Endothelial cell of umbilical vein (primary cell): ENCODE measurements around the gene CD320.

Experiments
- EZH2 ChIP-seq: IDR thresholded peaks from 2 replicates; pipeline ENCODE4 v1.6.1; 2012; ENCODE audit warnings: borderline replicate concordance, low read depth, mild to moderate bottlenecking, moderate library complexity, low read length, inconsistent platforms; ENCODE audit not compliant: severe bottlenecking
- JUN ChIP-seq: IDR thresholded peaks from 2 replicates; pipeline ENCODE4 v1.6.1; 2011; ENCODE audit warnings: borderline replicate concordance, low read depth; ENCODE audit not compliant: insufficient read length, insufficient read depth
- TF ChIP-seq, protein P1 (sequence below), 2 donors: IDR thresholded peaks; 1 replicate in 1 of 2; 2 replicates in 1 of 2; pipeline ENCODE4 v1.5.1; 2011; ENCODE audit warnings: low read length in 2 of 2, mild to moderate bottlenecking in 2 of 2, moderate library complexity in 2 of 2, control low read depth in 1 of 2, inconsistent platforms in 1 of 2, low read depth in 1 of 2; ENCODE audit not compliant: insufficient read depth in 1 of 2; ENCODE audit errors: extremely low read depth in 1 of 2

- TF ChIP-seq, protein P1, sequence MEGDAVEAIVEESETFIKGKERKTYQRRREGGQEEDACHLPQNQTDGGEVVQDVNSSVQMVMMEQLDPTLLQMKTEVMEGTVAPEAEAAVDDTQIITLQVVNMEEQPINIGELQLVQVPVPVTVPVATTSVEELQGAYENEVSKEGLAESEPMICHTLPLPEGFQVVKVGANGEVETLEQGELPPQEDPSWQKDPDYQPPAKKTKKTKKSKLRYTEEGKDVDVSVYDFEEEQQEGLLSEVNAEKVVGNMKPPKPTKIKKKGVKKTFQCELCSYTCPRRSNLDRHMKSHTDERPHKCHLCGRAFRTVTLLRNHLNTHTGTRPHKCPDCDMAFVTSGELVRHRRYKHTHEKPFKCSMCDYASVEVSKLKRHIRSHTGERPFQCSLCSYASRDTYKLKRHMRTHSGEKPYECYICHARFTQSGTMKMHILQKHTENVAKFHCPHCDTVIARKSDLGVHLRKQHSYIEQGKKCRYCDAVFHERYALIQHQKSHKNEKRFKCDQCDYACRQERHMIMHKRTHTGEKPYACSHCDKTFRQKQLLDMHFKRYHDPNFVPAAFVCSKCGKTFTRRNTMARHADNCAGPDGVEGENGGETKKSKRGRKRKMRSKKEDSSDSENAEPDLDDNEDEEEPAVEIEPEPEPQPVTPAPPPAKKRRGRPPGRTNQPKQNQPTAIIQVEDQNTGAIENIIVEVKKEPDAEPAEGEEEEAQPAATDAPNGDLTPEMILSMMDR (IDR thresholded peaks at IDR 0.05; ENCODE audit: extremely low read depth in 1 of 2, insufficient read depth in 1 of 2, low read depth in 1 of 2, low read length in 2 of 2): no peak
- TF ChIP-seq JUN (no peak), EZH2 (no peak)
These were observed 34.1 kb upstream of the CD320 start for GRCh38 chr19:8342316-8342683.
